ENCODE measurements around the gene DNAH6.

- TF ChIP-seq CTCF (IDR thresholded peaks at IDR 0.05; ENCODE audit: low read depth, low read length) (no peak), EZH2phosphoT487 (IDR thresholded peaks at IDR 0.05; ENCODE audit: low read depth) (no peak)
Observed at GRCh38 chr2:84491256-84491655, 25.0 kb upstream of the DNAH6 start.

All from OCI-LY3 (cell line).